Loucy (cell line): Measurements from ENCODE around the gene POU2F3.
"Not testable (repeated sequence)": the region's sequence is repeated elsewhere in the genome, so short reads cannot be mapped to it uniquely, and the experiment has no call there.

Source experiments
- H2AFZ ChIP-seq: fragments of 200-600 bp; sonication (generic); 2 replicates; pipeline ENCODE4 v1.6.0; 2016; ENCODE audit warnings: antibody characterized with exemption, mild to moderate bottlenecking, low read length, moderate library complexity
- H3F3A ChIP-seq: fragments of 200-600 bp; 2 replicates; pipeline ENCODE4 v1.6.0; 2016; ENCODE audit warnings: antibody characterized with exemption, low read depth, mild to moderate bottlenecking
- H3K27me3 ChIP-seq: fragments of 200-600 bp; sonication (generic); 2 replicates; pipeline ENCODE4 v1.6.1; 2014; ENCODE audit warnings: low read length, mild to moderate bottlenecking; ENCODE audit not compliant: insufficient read depth, poor library complexity, severe bottlenecking
- H3K36me3 ChIP-seq: fragments of 200-600 bp; sonication (generic); 2 replicates; pipeline ENCODE4 v1.6.1; 2016; ENCODE audit warnings: low read length; ENCODE audit not compliant: insufficient read depth
- H3K4me1 ChIP-seq: fragments of 200-600 bp; sonication (generic); 2 replicates; pipeline ENCODE4 v1.5.1; 2014; ENCODE audit warnings: low read length, mild to moderate bottlenecking; ENCODE audit not compliant: insufficient read depth, poor library complexity, severe bottlenecking
- H3K4me2 ChIP-seq: fragments of 200-600 bp; sonication (generic); 2 replicates; pipeline ENCODE4 v1.6.0; 2014; ENCODE audit warnings: antibody characterized with exemption, low read length, low read depth, mild to moderate bottlenecking; ENCODE audit not compliant: poor library complexity, severe bottlenecking
- H3K4me3 ChIP-seq: fragments of 200-600 bp; sonication (generic); 2 replicates; pipeline ENCODE4 v1.5.1; 2014; ENCODE audit warnings: low read length, mild to moderate bottlenecking, mixed read lengths; ENCODE audit not compliant: poor library complexity, severe bottlenecking
- H3K79me2 ChIP-seq: fragments of 200-600 bp; sonication (generic); 2 replicates; pipeline ENCODE4 v1.6.1; 2014; ENCODE audit warnings: low read length; ENCODE audit not compliant: insufficient read depth
- H3K9ac ChIP-seq: fragments of 200-600 bp; sonication (generic); 2 replicates; pipeline ENCODE4 v1.6.0; 2014; ENCODE audit warnings: mild to moderate bottlenecking, low read depth, low read length, moderate library complexity; ENCODE audit not compliant: poor library complexity, severe bottlenecking
- H3K9me2 ChIP-seq: fragments of 200-600 bp; sonication (generic); replicated peaks from 2 replicates; pipeline ENCODE4 v1.6.1; 2016; ENCODE audit warnings: low read depth, low read length, mixed read lengths
- H3K9me3 ChIP-seq: fragments of 200-600 bp; sonication (generic); 2 replicates; pipeline ENCODE4 v1.6.1; 2014; ENCODE audit warnings: mild to moderate bottlenecking, antibody characterized with exemption, low read length, low read depth; ENCODE audit not compliant: insufficient read depth
- H4K20me1 ChIP-seq: fragments of 200-600 bp; sonication (generic); 2 replicates; pipeline ENCODE4 v1.6.0; 2014; ENCODE audit warnings: antibody characterized with exemption, low read length, mild to moderate bottlenecking; ENCODE audit not compliant: insufficient read depth, poor library complexity, severe bottlenecking
- EZH2phosphoT487 ChIP-seq: fragments of 200-600 bp; IDR thresholded peaks from 2 replicates; pipeline ENCODE4 v1.6.1; 2018; ENCODE audit warnings: antibody characterized with exemption, mild to moderate bottlenecking, moderate library complexity, borderline replicate concordance
- TF ChIP-seq, protein P1 (sequence below): fragments of 200-600 bp; sonication (generic); conservative IDR thresholded peaks from 2 replicates; pipeline ENCODE4 v1.5.1; 2014; ENCODE audit warnings: mild to moderate bottlenecking, antibody characterized with exemption, low read length

The POU2F3 gene

GRCh38 chr11:120249279-120250262 lies 9.6 kb downstream of the POU2F3 start:
- Histone ChIP-seq H3K4me3 (no peak overlapping the region), H3K4me1 (peaks cover 12% of the 10 kb centered on the region), H4K20me1 (no peaks in the 10 kb centered on the region), H3K36me3 (no peaks in the 10 kb centered on the region), H3K9ac (no peak overlapping the region), H3K4me2 (peak overlapping the region; percentile 57), H3K9me2 (no peaks in the 10 kb centered on the region), H3K79me2 (no peaks in the 10 kb centered on the region), H3K27me3 (peaks cover 6% of the 10 kb centered on the region), H3F3A (no peaks in the 10 kb centered on the region), H2AFZ (no peak overlapping the region), H3K9me3 (no peaks in the 10 kb centered on the region)
- TF ChIP-seq, protein P1, sequence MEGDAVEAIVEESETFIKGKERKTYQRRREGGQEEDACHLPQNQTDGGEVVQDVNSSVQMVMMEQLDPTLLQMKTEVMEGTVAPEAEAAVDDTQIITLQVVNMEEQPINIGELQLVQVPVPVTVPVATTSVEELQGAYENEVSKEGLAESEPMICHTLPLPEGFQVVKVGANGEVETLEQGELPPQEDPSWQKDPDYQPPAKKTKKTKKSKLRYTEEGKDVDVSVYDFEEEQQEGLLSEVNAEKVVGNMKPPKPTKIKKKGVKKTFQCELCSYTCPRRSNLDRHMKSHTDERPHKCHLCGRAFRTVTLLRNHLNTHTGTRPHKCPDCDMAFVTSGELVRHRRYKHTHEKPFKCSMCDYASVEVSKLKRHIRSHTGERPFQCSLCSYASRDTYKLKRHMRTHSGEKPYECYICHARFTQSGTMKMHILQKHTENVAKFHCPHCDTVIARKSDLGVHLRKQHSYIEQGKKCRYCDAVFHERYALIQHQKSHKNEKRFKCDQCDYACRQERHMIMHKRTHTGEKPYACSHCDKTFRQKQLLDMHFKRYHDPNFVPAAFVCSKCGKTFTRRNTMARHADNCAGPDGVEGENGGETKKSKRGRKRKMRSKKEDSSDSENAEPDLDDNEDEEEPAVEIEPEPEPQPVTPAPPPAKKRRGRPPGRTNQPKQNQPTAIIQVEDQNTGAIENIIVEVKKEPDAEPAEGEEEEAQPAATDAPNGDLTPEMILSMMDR = no peak
- TF ChIP-seq EZH2phosphoT487 = no peak

DNA sequence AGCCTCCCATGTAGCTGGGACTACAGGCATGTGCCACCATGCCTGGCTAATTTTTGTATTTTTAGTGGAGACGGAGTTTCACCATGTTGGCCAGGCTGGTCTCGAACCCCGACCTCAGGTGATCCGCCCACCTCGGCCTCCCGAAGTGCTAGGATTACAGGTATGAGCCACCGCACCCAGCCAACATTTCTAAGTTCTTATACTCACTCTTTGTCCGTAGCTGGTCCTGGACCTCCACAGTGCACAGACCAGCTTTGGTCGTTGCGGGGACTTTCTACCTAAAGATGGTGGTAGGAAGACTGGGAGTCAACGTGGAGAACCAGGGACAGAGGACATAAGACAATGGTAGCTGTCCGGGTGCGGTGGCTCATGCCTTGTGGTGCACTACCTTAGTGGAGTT lies 13.4 kb downstream of the POU2F3 start:
- not testable (repeated sequence) for H3K27me3 ChIP-seq, H3K36me3 ChIP-seq

DNA sequence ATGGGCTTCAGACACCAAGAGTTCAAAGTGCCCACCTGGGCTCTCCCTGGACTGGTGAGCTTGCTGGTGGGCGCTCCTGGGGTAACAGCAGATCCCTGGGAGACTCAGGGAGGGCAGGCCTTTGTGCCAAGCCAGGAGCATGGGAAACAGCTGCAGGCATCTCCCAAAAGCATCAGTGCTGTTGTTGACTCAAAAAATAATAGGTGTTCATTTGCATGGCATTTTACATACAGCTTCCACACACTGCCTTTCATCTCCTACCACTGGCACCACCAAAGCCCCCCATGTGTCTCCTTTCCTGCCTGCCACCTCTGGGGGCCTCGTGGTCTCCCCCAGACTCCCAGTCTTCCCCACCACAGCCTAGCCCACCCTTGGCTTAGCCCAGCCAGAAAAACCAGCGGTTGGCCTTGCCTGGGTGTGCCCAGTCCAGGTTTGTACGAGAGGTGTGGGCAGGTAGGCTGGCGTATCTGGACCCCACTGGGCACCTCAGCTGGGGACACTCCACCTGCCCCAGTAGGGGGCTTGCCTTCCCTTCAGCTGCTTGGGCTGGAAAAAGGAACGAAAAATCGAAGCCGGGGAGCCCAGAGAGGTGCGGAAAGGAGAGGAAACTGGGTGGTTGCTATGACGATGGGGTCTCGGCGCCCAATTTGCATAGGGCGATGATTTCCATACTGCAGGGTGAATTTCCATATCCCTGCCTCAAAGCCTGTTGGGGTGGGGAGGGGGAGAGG lies 15.0 kb downstream of the POU2F3 start:
- Histone ChIP-seq H3K9ac (no peak overlapping the region), H3K4me2 (no peak overlapping the region), H3K27me3 (no peaks in the 10 kb centered on the region)

More for the DNA sequence above, 13.4 kb downstream of the POU2F3 start:
- not testable (repeated sequence) for H3F3A ChIP-seq, H3K9ac ChIP-seq, H2AFZ ChIP-seq, H3K4me1 ChIP-seq, H3K9me2 ChIP-seq, H3K79me2 ChIP-seq, H4K20me1 ChIP-seq, H3K4me3 ChIP-seq, H3K9me3 ChIP-seq, H3K4me2 ChIP-seq

More for the DNA sequence above, 15.0 kb downstream of the POU2F3 start:
- Histone ChIP-seq H3K4me3 (no peak overlapping the region), H3K9me3 (no peaks in the 10 kb centered on the region), H2AFZ (no peak overlapping the region), H3F3A (no peaks in the 10 kb centered on the region), H4K20me1 (no peaks in the 10 kb centered on the region), H3K4me1 (no peaks in the 10 kb centered on the region), H3K36me3 (no peaks in the 10 kb centered on the region), H3K79me2 (no peaks in the 10 kb centered on the region), H3K9me2 (no peaks in the 10 kb centered on the region)
- TF ChIP-seq, protein P1 = no peak
- no peak for TF ChIP-seq EZH2phosphoT487
